CD14-positive monocyte (primary cell): ENCODE results near the gene LTF. TPM values are rescaled to one million over a fixed set of nuclear protein-coding genes. Genes with fewer than 3 reads are reported as not detected.
"Not testable (repeated sequence)": the region's sequence is repeated elsewhere in the genome, so short reads cannot be mapped to it uniquely, and the experiment has no call there.

ENCODE experiments used
- DNase-seq, 3 donors: peaks; one replicate each; pipeline ENCODE4 v3.0.0-alpha.2; 2011 to 2022
- H2AFZ ChIP-seq: 2 replicates; pipeline ENCODE4 v1.6.0; 2012; ENCODE audit warnings: mild to moderate bottlenecking, low read depth, low read length, inconsistent platforms; ENCODE audit not compliant: insufficient read depth, poor library complexity, severe bottlenecking
- H3K27ac ChIP-seq, 2 donors: 1 replicate in 1 of 2; 2 replicates in 1 of 2; pipeline ENCODE4 v1.5.1; 2012 to 2013; ENCODE audit warnings: low read length in 2 of 2, control low read depth in 1 of 2, inconsistent platforms in 1 of 2, low read depth in 1 of 2, mild to moderate bottlenecking in 1 of 2
- H3K27me3 ChIP-seq, 2 donors: one replicate each; pipeline versions ENCODE4 v1.6.0 to v1.6.1; 2011 to 2013; ENCODE audit warnings: low read length in 2 of 2; ENCODE audit not compliant: control insufficient read depth in 2 of 2, insufficient read depth in 2 of 2
- H3K36me3 ChIP-seq, 2 donors: replicated peaks in 1 of 2; 1 replicate in 1 of 2; 2 replicates in 1 of 2; pipeline versions ENCODE4 v1.5.1 to v1.6.1; 2012 to 2013; ENCODE audit warnings: low read length in 2 of 2, control low read depth in 1 of 2, inconsistent platforms in 1 of 2, mild to moderate bottlenecking in 1 of 2; ENCODE audit not compliant: insufficient read depth in 2 of 2, control insufficient read depth in 1 of 2
- H3K4me1 ChIP-seq, 2 donors: 1 replicate in 1 of 2; 2 replicates in 1 of 2; pipeline versions ENCODE4 v1.5.1 to v1.6.1; 2012 to 2013; ENCODE audit warnings: low read length in 2 of 2, control low read depth in 1 of 2, inconsistent platforms in 1 of 2, mild to moderate bottlenecking in 1 of 2, moderate library complexity in 1 of 2; ENCODE audit not compliant: insufficient read depth in 2 of 2, control insufficient read depth in 1 of 2
- H3K4me2 ChIP-seq: replicated peaks from 2 replicates; pipeline ENCODE3; 2012; ENCODE audit warnings: low read length, moderate library complexity, mild to moderate bottlenecking; ENCODE audit not compliant: poor library complexity, severe bottlenecking; ENCODE audit errors: extremely low read depth
- H3K4me3 ChIP-seq, 3 experiments: fragments of 200-600 bp in 1 of 3; sonication (generic) in 1 of 3; replicated peaks in 1 of 3; 1 replicate in 2 of 3; 2 replicates in 1 of 3; pipeline ENCODE4 v1.5.1; 2011 to 2013; ENCODE audit warnings: low read length in 3 of 3, mild to moderate bottlenecking in 3 of 3, control low read depth in 2 of 3, low read depth in 2 of 3, inconsistent platforms in 1 of 3, moderate library complexity in 1 of 3
- H3K79me2 ChIP-seq: 2 replicates; pipeline ENCODE4 v1.6.0; 2012; ENCODE audit warnings: mild to moderate bottlenecking, control low read depth, inconsistent platforms, low read length, moderate library complexity; ENCODE audit not compliant: insufficient read depth
- H3K9ac ChIP-seq: 2 replicates; pipeline ENCODE4 v1.6.0; 2017; ENCODE audit warnings: low read length, mild to moderate bottlenecking; ENCODE audit not compliant: insufficient read depth, poor library complexity, severe bottlenecking
- H3K9me3 ChIP-seq, 2 donors: replicated peaks in 1 of 2; 1 replicate in 1 of 2; 2 replicates in 1 of 2; pipeline versions ENCODE4 v1.5.1 to v1.6.1; 2012 to 2013; ENCODE audit warnings: low read length in 2 of 2, control low read depth in 1 of 2; ENCODE audit not compliant: control insufficient read depth in 1 of 2, insufficient read depth in 1 of 2
- H4K20me1 ChIP-seq: 2 replicates; pipeline ENCODE4 v1.6.0; 2012; ENCODE audit warnings: mild to moderate bottlenecking, low read length, control low read depth, moderate library complexity; ENCODE audit not compliant: insufficient read depth
- H3K27ac Mint-ChIP-seq, 7 donors: one replicate each; pipeline ENCODE4 v1.8.0; 2020; ENCODE audit warnings: mild to moderate bottlenecking in 7 of 7, mixed read lengths in 7 of 7, moderate library complexity in 6 of 7, inconsistent platforms in 2 of 7
- H3K27me3 Mint-ChIP-seq, 3 donors: one replicate each; pipeline ENCODE4 v1.8.0; 2021 to 2022; ENCODE audit warnings: low read depth in 3 of 3, mild to moderate bottlenecking in 3 of 3, mixed read lengths in 3 of 3, moderate library complexity in 3 of 3, inconsistent platforms in 1 of 3
- H3K36me3 Mint-ChIP-seq, 2 donors: one replicate each; pipeline ENCODE4 v1.8.0; 2020; ENCODE audit warnings: mixed read lengths in 2 of 2, inconsistent platforms in 1 of 2, mild to moderate bottlenecking in 1 of 2
- H3K4me1 Mint-ChIP-seq: one replicate; pipeline ENCODE4 v1.8.0; 2020; ENCODE audit warnings: mild to moderate bottlenecking, mixed read lengths
- H3K4me3 Mint-ChIP-seq, 2 donors: one replicate each; pipeline ENCODE4 v1.8.0; 2020; ENCODE audit warnings: mild to moderate bottlenecking in 2 of 2, mixed read lengths in 2 of 2, moderate library complexity in 1 of 2
- H3K9me3 Mint-ChIP-seq, 7 donors: one replicate each; pipeline ENCODE4 v1.8.0; 2020 to 2022; ENCODE audit warnings: mixed read lengths in 7 of 7, mild to moderate bottlenecking in 6 of 7, moderate library complexity in 6 of 7, inconsistent platforms in 2 of 7
- CTCF ChIP-seq: fragments of 200-600 bp; IDR thresholded peaks from one replicate; pipeline ENCODE4 v1.8.0; 2022; ENCODE audit warnings: antibody characterized with exemption, mild to moderate bottlenecking
- WGBS: methylation state at CpG from one replicate; pipeline ENCODE4 v1.1.5; 2013; ENCODE audit warnings: missing lambda C conversion rate; ENCODE audit not compliant: insufficient coverage; 5-methylcytosine and 5-hydroxymethylcytosine counted together
- intact Hi-C, 2 donors: fragments of 100-400 bp; cut with micrococcal nuclease; formaldehyde crosslinking; loops; one replicate each; pipeline versions ENCODE4 v1.15.0 to v1.15.1; 2023
- polyA plus RNA-seq, 3 donors: library from polyadenylated mRNA; depleted of rRNA in 1 of 3; unstranded in 2 of 3; stranded (reverse) in 1 of 3; fragments of 300-500 nt in 2 of 3; fragments of >200 nt in 1 of 3; fragmentation: Illumina TruSeq in 2 of 3; gene quantifications; 1 replicate in 2 of 3; 2 replicates in 1 of 3; pipeline ENCODE4 v1.2.3, GENCODE V29; 2012 to 2021

LTF gene
- polyA plus RNA-seq, 3 donors = not detected

DNA sequence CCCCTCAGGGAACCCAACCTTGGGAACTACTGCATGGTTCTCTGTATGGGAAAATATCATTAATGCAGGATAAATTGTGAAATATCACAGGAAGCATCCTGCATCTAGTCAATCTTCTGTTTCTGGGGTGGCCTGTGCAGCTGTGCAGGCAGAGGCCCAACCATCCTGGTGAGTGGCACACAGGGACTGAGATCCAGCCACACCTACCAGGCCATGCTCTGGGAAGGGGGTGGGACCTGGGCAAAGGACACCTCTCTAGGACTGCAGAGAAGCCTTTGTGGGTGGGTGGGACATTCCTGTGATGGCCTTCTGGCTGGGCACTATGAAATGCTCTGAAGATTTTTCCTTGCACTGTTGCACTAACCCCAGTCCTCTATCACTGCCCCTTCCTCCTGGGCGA is 30.9 kb downstream of the LTF start:
- Histone ChIP-seq H4K20me1 (no peaks in the 10 kb centered on the region), H3K4me2 (no peak overlapping the region), H3K9ac (no peak overlapping the region), H3K4me1 (peaks cover 0 to 8% of the 10 kb centered on the region in 2 donors), H3K79me2 (no peaks in the 10 kb centered on the region), H3K9me3 (peaks cover 11 to 15% of the 10 kb centered on the region in 2 donors), H3K27me3 (no peaks in the 10 kb centered on the region), H2AFZ (no peak overlapping the region), H3K27ac (no peak overlapping the region), H3K4me3 (no peak overlapping the region), H3K36me3 (no peaks in the 10 kb centered on the region)
- Mint-ChIP-seq H3K27ac (no peak overlapping the region), H3K9me3 (peaks cover 11 to 19% (median 15%) of the 10 kb centered on the region in 7 donors), H3K36me3 (peaks cover 0 to 2% of the 10 kb centered on the region in 2 donors), H3K27me3 (peaks cover 0 to 1% (median 0%) of the 10 kb centered on the region in 3 donors), H3K4me1 (peaks cover 13% of the 10 kb centered on the region), H3K4me3 (no peak overlapping the region)
- no peak for DNase-seq
- intact Hi-C loops = no loop called here
- no peak for TF ChIP-seq CTCF
- no CpG with 5 or more reads among the region's 1 CpG for WGBS

GRCh38 chr3:46433118-46433517 is 31.6 kb downstream of the LTF start:
- H3K4me3 Mint-ChIP-seq, H3K4me3 ChIP-seq, H2AFZ ChIP-seq, H3K79me2 ChIP-seq, H3K9ac ChIP-seq, H3K36me3 ChIP-seq, H3K4me2 ChIP-seq, H3K27me3 ChIP-seq, intact Hi-C loops, H4K20me1 ChIP-seq, H3K36me3 Mint-ChIP-seq, H3K27ac ChIP-seq, H3K4me1 ChIP-seq, DNase-seq, H3K27me3 Mint-ChIP-seq: not testable (repeated sequence)
- Mint-ChIP-seq H3K4me1 (peaks cover 13% of the 10 kb centered on the region), H3K9me3 (peaks cover 11 to 19% (median 15%) of the 10 kb centered on the region in 7 donors), H3K27ac (peak overlapping the region in 2 of 7 donors; percentile 36 to 44)
- peaks cover 11 to 15% of the 10 kb centered on the region in 2 donors for H3K9me3 ChIP-seq
- WGBS = 64% methylated on average over 2 of the region's 4 CpGs

- H3K27me3 ChIP-seq, H4K20me1 ChIP-seq, H3K9ac ChIP-seq, H3K27me3 Mint-ChIP-seq, H3K4me3 ChIP-seq, H2AFZ ChIP-seq, intact Hi-C loops, H3K27ac ChIP-seq, H3K4me3 Mint-ChIP-seq, H3K36me3 Mint-ChIP-seq, H3K4me1 ChIP-seq, DNase-seq, H3K4me2 ChIP-seq, H3K27ac Mint-ChIP-seq, H3K36me3 ChIP-seq, H3K79me2 ChIP-seq: not testable (repeated sequence)
- Mint-ChIP-seq H3K9me3 (peaks cover 11 to 19% (median 15%) of the 10 kb centered on the region in 7 donors), H3K4me1 (peaks cover 15% of the 10 kb centered on the region)
- peaks cover 11 to 15% of the 10 kb centered on the region in 2 donors for H3K9me3 ChIP-seq
- WGBS = no CpG with 5 or more reads among the region's 5 CpGs
Observed at GRCh38 chr3:46431905-46432304, 32.8 kb downstream of the LTF start.

GRCh38 chr3:46430879-46431278 is 33.8 kb downstream of the LTF start:
- H2AFZ ChIP-seq, H3K27ac ChIP-seq, H3K27me3 ChIP-seq, intact Hi-C loops, H3K4me3 ChIP-seq, H4K20me1 ChIP-seq, H3K36me3 Mint-ChIP-seq, H3K4me1 ChIP-seq, H3K4me3 Mint-ChIP-seq, H3K27me3 Mint-ChIP-seq, H3K4me2 ChIP-seq, H3K36me3 ChIP-seq, DNase-seq, H3K79me2 ChIP-seq, H3K9ac ChIP-seq, H3K27ac Mint-ChIP-seq: not testable (repeated sequence)
- peaks cover 11 to 19% (median 15%) of the 10 kb centered on the region in 7 donors for H3K9me3 Mint-ChIP-seq
- WGBS = no CpG with 5 or more reads among the region's 1 CpG
- H3K4me1 Mint-ChIP-seq = peaks cover 15% of the 10 kb centered on the region
- peaks cover 11 to 15% of the 10 kb centered on the region in 2 donors for H3K9me3 ChIP-seq
